NCI-H2107 treated with DMSO at 0.1 percent for 48 hours (cell line): Measurements from ENCODE around the gene ADCYAP1R1.

ENCODE experiments used
- DNase-seq: peaks from one replicate; lab custom pipeline; 2025; ENCODE audit not compliant: unreplicated experiment; lab: John Stamatoyannopoulos, UW

The ADCYAP1R1 gene

GRCh38 chr7:31104361-31105255 lies 52.5 kb downstream of the ADCYAP1R1 start:
- no peak for DNase-seq

- DNase-seq = no peak
Observed at GRCh38 chr7:31105256-31105950, 53.3 kb downstream of the ADCYAP1R1 start.

- no peak for DNase-seq
Observed at GRCh38 chr7:31106303-31107105, 54.4 kb downstream of the ADCYAP1R1 start.

GRCh38 chr7:31107106-31108090 lies 55.3 kb downstream of the ADCYAP1R1 start:
- DNase-seq = no peak

GRCh38 chr7:31108097-31108657 lies 56.1 kb downstream of the ADCYAP1R1 start:
- DNase-seq = no peak

GRCh38 chr7:31109751-31110150 lies 57.6 kb downstream of the ADCYAP1R1 start:
- DNase-seq = no peak

- no peak for DNase-seq
Observed at GRCh38 chr7:31110331-31111108, 58.4 kb downstream of the ADCYAP1R1 start.

- no peak for DNase-seq
Observed at GRCh38 chr7:31111109-31111451, 59.0 kb downstream of the ADCYAP1R1 start.

GRCh38 chr7:31113660-31114059 lies 61.6 kb downstream of the ADCYAP1R1 start:
- no peak for DNase-seq

GRCh38 chr7:31114593-31115343 lies 62.7 kb downstream of the ADCYAP1R1 start:
- DNase-seq = no peak

GRCh38 chr7:31116615-31117014 lies 64.5 kb downstream of the ADCYAP1R1 start:
- no peak for DNase-seq

- DNase-seq = no peak
Observed at GRCh38 chr7:31119249-31119648, 67.1 kb downstream of the ADCYAP1R1 start.

- no peak for DNase-seq
Observed at GRCh38 chr7:31120800-31121513, 68.8 kb downstream of the ADCYAP1R1 start.

GRCh38 chr7:31121601-31122000 lies 69.5 kb downstream of the ADCYAP1R1 start:
- DNase-seq = no peak

GRCh38 chr7:31122649-31123058 lies 70.5 kb downstream of the ADCYAP1R1 start:
- peak; percentile 50 for DNase-seq

GRCh38 chr7:31123321-31123720 lies 71.2 kb downstream of the ADCYAP1R1 start:
- no peak for DNase-seq

- DNase-seq = no peak
Observed at GRCh38 chr7:31123726-31124125, 71.6 kb downstream of the ADCYAP1R1 start.

GRCh38 chr7:31125171-31125570 lies 73.1 kb downstream of the ADCYAP1R1 start:
- no peak for DNase-seq
